DMS114 treated with DMSO at 0.1 percent for 48 hours (cell line): ENCODE data around the gene ELAVL4.

Source experiments
- DNase-seq: peaks from one replicate; lab custom pipeline; 2025; ENCODE audit not compliant: unreplicated experiment; lab: John Stamatoyannopoulos, UW

ELAVL4 gene

DNA sequence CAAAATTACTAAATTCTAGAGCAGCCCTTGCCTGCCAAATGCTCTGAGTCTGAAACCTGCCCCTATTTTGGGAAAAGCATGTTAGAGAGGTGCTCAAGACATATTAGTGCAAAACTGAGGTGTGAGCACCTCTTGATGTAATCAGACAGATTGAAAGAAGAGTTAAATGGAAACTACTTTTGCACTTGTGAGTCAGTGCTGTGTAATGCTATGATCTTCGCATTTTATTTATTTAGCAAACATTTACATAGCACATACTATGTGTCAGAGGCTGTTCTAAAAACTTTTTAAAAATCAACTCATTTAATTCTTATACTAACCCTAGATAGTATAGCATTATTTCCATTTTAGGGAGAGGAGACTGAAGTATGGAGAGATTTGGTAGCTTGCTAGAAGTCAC lies 138.1 kb downstream of the ELAVL4 start:
- no peak for DNase-seq

- no peak for DNase-seq
Observed at GRCh38 chr1:50251702-50252101, 143.0 kb downstream of the ELAVL4 start.

GRCh38 chr1:50252196-50252595 lies 143.5 kb downstream of the ELAVL4 start:
- no peak for DNase-seq
